ENCODE measurements around the gene HMGCR.

The HMGCR gene

GRCh38 chr5:75362474-75362975 lies 25.5 kb downstream of the HMGCR start:
- no peak for TF ChIP-seq EZH2phosphoT487 (IDR thresholded peaks at IDR 0.05; ENCODE audit: low read depth)
- TF ChIP-seq, protein P1, sequence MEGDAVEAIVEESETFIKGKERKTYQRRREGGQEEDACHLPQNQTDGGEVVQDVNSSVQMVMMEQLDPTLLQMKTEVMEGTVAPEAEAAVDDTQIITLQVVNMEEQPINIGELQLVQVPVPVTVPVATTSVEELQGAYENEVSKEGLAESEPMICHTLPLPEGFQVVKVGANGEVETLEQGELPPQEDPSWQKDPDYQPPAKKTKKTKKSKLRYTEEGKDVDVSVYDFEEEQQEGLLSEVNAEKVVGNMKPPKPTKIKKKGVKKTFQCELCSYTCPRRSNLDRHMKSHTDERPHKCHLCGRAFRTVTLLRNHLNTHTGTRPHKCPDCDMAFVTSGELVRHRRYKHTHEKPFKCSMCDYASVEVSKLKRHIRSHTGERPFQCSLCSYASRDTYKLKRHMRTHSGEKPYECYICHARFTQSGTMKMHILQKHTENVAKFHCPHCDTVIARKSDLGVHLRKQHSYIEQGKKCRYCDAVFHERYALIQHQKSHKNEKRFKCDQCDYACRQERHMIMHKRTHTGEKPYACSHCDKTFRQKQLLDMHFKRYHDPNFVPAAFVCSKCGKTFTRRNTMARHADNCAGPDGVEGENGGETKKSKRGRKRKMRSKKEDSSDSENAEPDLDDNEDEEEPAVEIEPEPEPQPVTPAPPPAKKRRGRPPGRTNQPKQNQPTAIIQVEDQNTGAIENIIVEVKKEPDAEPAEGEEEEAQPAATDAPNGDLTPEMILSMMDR (IDR thresholded peaks at IDR 0.05; ENCODE audit: low read depth, low read length): no peak
- no peak overlapping the region for H3K4me2 ChIP-seq (ENCODE audit: low read length)
- no peak overlapping the region for H3K9ac ChIP-seq (ENCODE audit: low read length)
- peaks cover 19% of the 10 kb centered on the region for H3K4me1 ChIP-seq (ENCODE audit: low read length)
- no peaks in the 10 kb centered on the region for H3K27me3 ChIP-seq (ENCODE audit: low read depth, low read length)
- no peaks in the 10 kb centered on the region for H3K9me3 ChIP-seq (ENCODE audit: insufficient read depth, low read length)
- no peaks in the 10 kb centered on the region for H3K79me2 ChIP-seq (ENCODE audit: low read length)
- H3K36me3 ChIP-seq (replicated peaks; ENCODE audit: low read depth, low read length): peaks cover 39% of the 10 kb centered on the region
- H3K4me3 ChIP-seq (ENCODE audit: low read length): no peak overlapping the region
- H4K20me1 ChIP-seq (ENCODE audit: insufficient read depth, low read length): no peaks in the 10 kb centered on the region
- H3K27ac ChIP-seq (ENCODE audit: low read length): no peak overlapping the region
- H2AFZ ChIP-seq (ENCODE audit: low read depth, low read length): no peak overlapping the region

- H3K36me3 ChIP-seq (replicated peaks; ENCODE audit: low read depth, low read length): peaks cover 39% of the 10 kb centered on the region
- no peak overlapping the region for H3K4me2 ChIP-seq (ENCODE audit: low read length)
These were observed 26.1 kb downstream of the HMGCR start for GRCh38 chr5:75363111-75363510.

GRCh38 chr5:75363726-75364495 lies 26.9 kb downstream of the HMGCR start:
- no peaks in the 10 kb centered on the region for H4K20me1 ChIP-seq (ENCODE audit: insufficient read depth, low read length)
- no peak overlapping the region for H3K4me2 ChIP-seq (ENCODE audit: low read length)
- H3K9ac ChIP-seq (ENCODE audit: low read length): no peak overlapping the region
- H3K4me1 ChIP-seq (ENCODE audit: low read length): peaks cover 28% of the 10 kb centered on the region
- no peaks in the 10 kb centered on the region for H3K27me3 ChIP-seq (ENCODE audit: low read depth, low read length)
- no peak overlapping the region for H3K4me3 ChIP-seq (ENCODE audit: low read length)
- no peaks in the 10 kb centered on the region for H3K79me2 ChIP-seq (ENCODE audit: low read length)
- H3K36me3 ChIP-seq (replicated peaks; ENCODE audit: low read depth, low read length): peaks cover 35% of the 10 kb centered on the region
- TF ChIP-seq EZH2phosphoT487 (IDR thresholded peaks at IDR 0.05; ENCODE audit: low read depth): no peak
- TF ChIP-seq, protein P1 (IDR thresholded peaks at IDR 0.05; ENCODE audit: low read depth, low read length): no peak
- no peak overlapping the region for H2AFZ ChIP-seq (ENCODE audit: low read depth, low read length)
- H3K9me3 ChIP-seq (ENCODE audit: insufficient read depth, low read length): no peaks in the 10 kb centered on the region
- H3K27ac ChIP-seq (ENCODE audit: low read length): peak overlapping the region; percentile 6; the same call in 1 of the 2 replicates

More at GRCh38 chr5:75363111-75363510, 26.1 kb downstream of the HMGCR start:
- H3K9me3 ChIP-seq (ENCODE audit: insufficient read depth, low read length): no peaks in the 10 kb centered on the region
- H4K20me1 ChIP-seq (ENCODE audit: insufficient read depth, low read length): no peaks in the 10 kb centered on the region
- no peaks in the 10 kb centered on the region for H3K27me3 ChIP-seq (ENCODE audit: low read depth, low read length)
- no peak overlapping the region for H2AFZ ChIP-seq (ENCODE audit: low read depth, low read length)
- no peak for TF ChIP-seq EZH2phosphoT487 (IDR thresholded peaks at IDR 0.05; ENCODE audit: low read depth)
- TF ChIP-seq, protein P1 (IDR thresholded peaks at IDR 0.05; ENCODE audit: low read depth, low read length): no peak
- H3K4me1 ChIP-seq (ENCODE audit: low read length): peaks cover 25% of the 10 kb centered on the region
- H3K27ac ChIP-seq (ENCODE audit: low read length): no peak overlapping the region
- no peak overlapping the region for H3K9ac ChIP-seq (ENCODE audit: low read length)
- H3K4me3 ChIP-seq (ENCODE audit: low read length): no peak overlapping the region
- no peaks in the 10 kb centered on the region for H3K79me2 ChIP-seq (ENCODE audit: low read length)

- Histone ChIP-seq H3K4me2 (ENCODE audit: low read length) (no peak overlapping the region), H3K9me3 (ENCODE audit: insufficient read depth, low read length) (no peaks in the 10 kb centered on the region), H3K27me3 (ENCODE audit: low read depth, low read length) (no peaks in the 10 kb centered on the region), H3K4me3 (ENCODE audit: low read length) (no peak overlapping the region), H3K4me1 (ENCODE audit: low read length) (peaks cover 28% of the 10 kb centered on the region), H3K79me2 (ENCODE audit: low read length) (no peaks in the 10 kb centered on the region), H2AFZ (ENCODE audit: low read depth, low read length) (no peak overlapping the region), H3K36me3 (replicated peaks; ENCODE audit: low read depth, low read length) (peaks cover 27% of the 10 kb centered on the region), H3K27ac (ENCODE audit: low read length) (peak overlapping the region; percentile 6; the same call in 1 of the 2 replicates), H4K20me1 (ENCODE audit: insufficient read depth, low read length) (no peaks in the 10 kb centered on the region), H3K9ac (ENCODE audit: low read length) (no peak overlapping the region)
- no peak for TF ChIP-seq EZH2phosphoT487 (IDR thresholded peaks at IDR 0.05; ENCODE audit: low read depth)
- TF ChIP-seq, protein P1 (IDR thresholded peaks at IDR 0.05; ENCODE audit: low read depth, low read length): no peak
These were observed 27.7 kb downstream of the HMGCR start for GRCh38 chr5:75364571-75365280.
